MCF 10A (cell line): ENCODE data around the gene ZNF593. TPM values are rescaled to one million over a fixed set of nuclear protein-coding genes. Genes with fewer than 3 reads are reported as not detected.

ENCODE experiments used
- BruUV-seq: library from RNA; stranded (reverse); fragments of 400-500 nt; replicated peaks from 2 replicates; lab custom pipeline; 2021; lab: Mats Ljungman, UMichigan
- CTCF ChIA-PET: fragments of 300-600 bp; sonication (Branson Sonifier 250); formaldehyde crosslinking; extraction: SDS; loops from one replicate; lab custom pipeline; 2021; ENCODE audit warnings: antibody characterized with exemption, inconsistent platforms; lab: Yijun Ruan, JAX
- POLR2A ChIA-PET: fragments of 300-600, 350-650 bp; sonication (Branson Sonifier 250); formaldehyde crosslinking; extraction: SDS; loops from one replicate; lab custom pipeline; 2020; ENCODE audit warnings: antibody characterized with exemption, inconsistent platforms; lab: Yijun Ruan, JAX
- DNase-seq: peaks from one replicate; pipeline ENCODE4 v3.0.0-alpha.2; 2018; ENCODE audit not compliant: unreplicated experiment
- H3K27ac Mint-ChIP-seq: one replicate; pipeline ENCODE4 v1.8.0; 2022; ENCODE audit warnings: mild to moderate bottlenecking, low read depth, mixed read lengths; ENCODE audit not compliant: unreplicated experiment
- H3K27me3 Mint-ChIP-seq: one replicate; pipeline ENCODE4 v1.8.0; 2022; ENCODE audit warnings: mixed read lengths; ENCODE audit not compliant: insufficient read depth, unreplicated experiment
- H3K36me3 Mint-ChIP-seq: one replicate; pipeline ENCODE4 v1.8.0; 2022; ENCODE audit warnings: mild to moderate bottlenecking, moderate library complexity, mixed read lengths; ENCODE audit not compliant: insufficient read depth, unreplicated experiment
- H3K4me1 Mint-ChIP-seq: one replicate; pipeline ENCODE4 v1.8.0; 2022; ENCODE audit warnings: mixed read lengths; ENCODE audit not compliant: insufficient read depth, unreplicated experiment
- H3K4me3 Mint-ChIP-seq: one replicate; pipeline ENCODE4 v1.8.0; 2022; ENCODE audit warnings: mild to moderate bottlenecking, moderate library complexity, mixed read lengths; ENCODE audit not compliant: unreplicated experiment
- H3K9me3 Mint-ChIP-seq: one replicate; pipeline ENCODE4 v1.8.0; 2022; ENCODE audit warnings: mixed read lengths; ENCODE audit not compliant: unreplicated experiment
- CTCF ChIP-seq: fragments of 200-600 bp; IDR thresholded peaks from one replicate; pipeline ENCODE4 v1.8.0; 2022; ENCODE audit warnings: antibody characterized with exemption, mild to moderate bottlenecking; ENCODE audit not compliant: unreplicated experiment
- intact Hi-C: fragments of 100-400 bp; cut with micrococcal nuclease; formaldehyde crosslinking; loops from 2 replicates; pipeline ENCODE4 v1.14.1; 2022
- total RNA-seq: library from RNA; stranded (reverse); gene quantifications from 2 replicates; pipeline ENCODE4 v1.2.3, GENCODE V29; 2022

The ZNF593 gene
- total RNA-seq, 1 experiment from 2014 or later, result 82.6 TPM

DNA sequence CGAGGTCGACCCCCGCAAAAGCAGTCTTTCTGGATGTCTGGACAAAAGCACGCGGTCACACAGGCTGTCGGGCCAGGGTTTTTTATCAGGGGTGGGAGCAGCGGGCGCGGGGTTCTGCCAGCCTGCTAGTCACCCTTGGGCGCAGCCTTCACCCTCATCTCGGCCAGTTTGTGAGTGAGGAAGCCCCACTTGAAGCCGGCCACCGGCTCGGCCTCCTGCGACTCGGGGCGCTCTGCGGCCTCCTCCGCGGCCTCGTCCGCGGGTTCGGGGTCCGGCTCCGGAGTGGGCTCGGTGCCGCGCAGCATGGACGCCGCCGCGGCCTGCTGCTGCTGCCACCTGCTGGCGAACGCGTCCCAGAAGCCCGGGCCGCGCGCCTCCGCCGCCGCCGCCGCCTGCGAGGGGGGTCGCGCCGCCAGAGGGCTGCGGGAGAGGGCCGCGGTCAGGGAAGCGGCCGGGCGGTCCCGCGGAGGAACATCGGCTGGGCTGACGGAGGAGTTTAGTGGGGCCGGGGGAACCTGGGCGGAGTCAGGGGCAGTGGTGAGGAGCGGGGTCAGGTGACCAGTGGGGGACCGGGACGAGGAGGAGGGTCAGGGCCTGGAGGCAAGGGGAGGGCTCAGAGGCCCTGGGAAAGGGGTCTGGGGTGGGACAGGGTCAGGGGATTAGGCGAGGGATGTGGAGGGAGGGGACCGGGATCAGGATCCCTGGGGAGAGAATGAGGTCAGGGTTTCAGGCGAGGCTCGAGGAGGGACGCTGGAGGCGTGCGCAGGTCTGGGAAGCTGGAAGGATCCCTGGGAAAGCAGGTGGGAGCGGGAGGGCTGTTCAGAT is 5.5 kb upstream of the ZNF593 start:
- peak overlapping the region; percentile 64 for H3K4me3 Mint-ChIP-seq
- no TSS peak for BruUV-seq
- no peaks in the 10 kb centered on the region for H3K4me1 Mint-ChIP-seq
- ChIA-PET CTCF (interaction anchor here (0.6 to 2.0 kb wide), 13 partner anchors 10 to 272 kb away, joined by 3 to 7 read pairs (median 3); partner anchors contain the start of genes CD52 and CEP85), POLR2A (interaction anchor here (1.0 to 1.1 kb wide), 2 partner anchors 56 to 123 kb away, joined by 3 read pairs; no protein-coding TSS in a partner anchor)
- H3K27me3 Mint-ChIP-seq, result no peaks in the 10 kb centered on the region
- no peaks in the 10 kb centered on the region for H3K36me3 Mint-ChIP-seq
- no peak overlapping the region for H3K27ac Mint-ChIP-seq
- intact Hi-C loops, result loop anchor here (1.0 to 2.0 kb wide), 2 partner anchors 59 to 127 kb away; no protein-coding TSS in a partner anchor
- TF ChIP-seq CTCF, result peak; percentile 78
- H3K9me3 Mint-ChIP-seq, result no peaks in the 10 kb centered on the region
- DNase-seq, result no peak

DNA sequence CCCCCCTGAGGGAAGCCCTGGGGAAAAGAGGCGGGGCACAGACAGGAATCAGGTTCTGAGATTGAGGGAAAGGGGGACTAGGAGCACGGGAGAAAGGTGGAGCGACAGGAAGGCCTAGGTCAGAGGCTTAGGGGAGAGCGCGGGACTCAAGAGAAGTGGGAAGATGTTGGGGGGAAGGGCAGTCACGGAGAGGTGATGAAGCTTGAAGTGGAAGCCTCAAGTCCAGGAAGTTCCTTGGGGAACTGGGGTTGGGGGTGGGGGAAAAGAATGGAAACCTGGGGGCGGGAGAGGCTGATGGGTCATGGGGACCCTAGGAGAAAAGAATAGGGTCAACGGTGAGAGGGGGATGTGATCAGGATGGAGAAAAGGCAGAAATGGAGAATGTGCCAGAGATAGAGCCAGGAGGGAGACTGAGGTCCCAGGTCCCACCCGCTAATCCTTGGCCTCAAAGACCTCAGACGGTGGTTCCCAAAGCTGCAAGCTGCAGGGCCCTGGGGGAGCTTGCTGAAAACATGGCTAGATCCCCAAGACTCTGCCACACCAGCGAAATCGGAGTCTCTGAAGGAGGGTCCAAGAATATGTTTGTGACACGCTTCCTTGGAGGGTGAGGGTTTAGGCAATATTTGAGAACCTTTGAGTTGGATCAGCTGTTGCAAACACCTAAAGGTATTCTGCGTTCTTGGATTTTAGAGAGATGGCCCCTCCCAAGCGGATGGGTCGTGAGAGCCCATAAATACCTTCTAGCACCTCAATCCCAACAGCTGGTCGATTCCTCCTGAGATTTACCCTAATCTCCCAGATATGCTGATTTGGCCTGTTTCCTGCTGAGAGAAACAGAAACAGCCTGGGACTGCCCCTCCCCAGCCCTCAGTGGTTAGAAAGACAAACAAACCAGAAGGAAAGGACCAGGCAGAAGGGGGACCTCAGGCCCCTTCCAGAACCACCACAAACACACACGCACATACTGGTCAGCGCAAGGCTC is 4.6 kb upstream of the ZNF593 start:
- Mint-ChIP-seq H3K36me3 (no peaks in the 10 kb centered on the region), H3K27me3 (no peaks in the 10 kb centered on the region), H3K27ac (no peak overlapping the region), H3K4me1 (no peaks in the 10 kb centered on the region), H3K4me3 (peak overlapping the region; percentile 64), H3K9me3 (no peaks in the 10 kb centered on the region)
- no peak for DNase-seq
- no TSS peak for BruUV-seq
- intact Hi-C loops, result loop anchor here (1.0 to 5.0 kb wide), 3 partner anchors 60 to 227 kb away; no protein-coding TSS in a partner anchor
- POLR2A ChIA-PET, result interaction anchor here (0.6 to 1.1 kb wide), 2 partner anchors 12 to 784 kb away, joined by 3 to 6 read pairs; partner anchors contain the start of gene CNKSR1
- CTCF ChIA-PET, result interaction anchor here (0.9 to 2.0 kb wide), 8 partner anchors 9 to 153 kb away, joined by 3 to 7 read pairs (median 3); partner anchors contain the start of genes CD52 and CEP85
- no peak for TF ChIP-seq CTCF

- no peak overlapping the region for H3K27ac Mint-ChIP-seq
- ChIA-PET POLR2A (no interaction called here), CTCF (interaction anchor here (0.7 to 1.3 kb wide), 4 partner anchors 41 to 200 kb away, joined by 3 to 4 read pairs (median 3); no protein-coding TSS in a partner anchor)
- H3K4me1 Mint-ChIP-seq, result no peaks in the 10 kb centered on the region
- H3K9me3 Mint-ChIP-seq, result no peaks in the 10 kb centered on the region
- no peaks in the 10 kb centered on the region for H3K27me3 Mint-ChIP-seq
- TF ChIP-seq CTCF, result no peak
- BruUV-seq, result no TSS peak
- H3K4me3 Mint-ChIP-seq, result no peak overlapping the region
- intact Hi-C loops, result loop anchor here (5.0 kb wide), 1 partner anchor 226 kb away; no protein-coding TSS in a partner anchor
- no peak for DNase-seq
- H3K36me3 Mint-ChIP-seq, result no peaks in the 10 kb centered on the region
Measured at GRCh38 chr1:26166719-26167281, 2.9 kb upstream of the ZNF593 start.
